SK-N-SH (cell line): Measurements from ENCODE around the gene LDLR. TPM values are rescaled to one million over a fixed set of nuclear protein-coding genes. Genes with fewer than 3 reads are reported as not detected.

Experiments
- CTCF ChIA-PET: fragments of 300-600, 350-600 bp; formaldehyde crosslinking; extraction: SDS; loops from one replicate; lab custom pipeline; 2021; lab: Yijun Ruan, JAX
- POLR2A ChIA-PET: fragments of 350-600 bp; sonication (Branson Sonifier 250); formaldehyde crosslinking; extraction: SDS; loops from one replicate; lab custom pipeline; 2020; ENCODE audit warnings: antibody characterized with exemption, inconsistent platforms; lab: Yijun Ruan, JAX
- DNase-seq: peaks from one replicate; pipeline ENCODE4 v3.0.0; 2012
- H2AFZ ChIP-seq: fragments of 200-600 bp; sonication (generic); 2 replicates; pipeline ENCODE4 v1.8.1; 2016; ENCODE audit warnings: antibody characterized with exemption, mild to moderate bottlenecking, low read depth
- H3F3A ChIP-seq: fragments of 200-600 bp; sonication (generic); replicated peaks from 2 replicates; pipeline ENCODE3; 2016; ENCODE audit warnings: antibody characterized with exemption, mild to moderate bottlenecking; ENCODE audit not compliant: insufficient read depth
- H3K27ac ChIP-seq, 2 experiments: fragments of 200-500 bp in 1 of 2; fragments of 200-600 bp in 1 of 2; sonication (Bioruptor generic) in 1 of 2; sonication (generic), shearing (Covaris generic) in 1 of 2; 2 replicates each; pipeline versions ENCODE4 v1.5.1 to v1.6.1; 2014 to 2016; ENCODE audit warnings: low read depth in 2 of 2, inconsistent platforms in 1 of 2, low read length in 1 of 2, mild to moderate bottlenecking in 1 of 2, mixed read lengths in 1 of 2
- H3K27me3 ChIP-seq: fragments of 200-600 bp; sonication (generic), shearing (Covaris generic); 2 replicates; pipeline ENCODE4 v1.6.1; 2016; ENCODE audit warnings: mixed run types; ENCODE audit not compliant: insufficient read depth
- H3K36me3 ChIP-seq, 2 experiments: fragments of 200-500 bp in 1 of 2; fragments of 200-600 bp in 1 of 2; sonication (Bioruptor generic) in 1 of 2; sonication (generic) in 1 of 2; replicated peaks in 1 of 2; 2 replicates each; pipeline versions ENCODE3 to v1.5.1; 2014 to 2016; ENCODE audit warnings: low read length in 1 of 2, mild to moderate bottlenecking in 1 of 2; ENCODE audit not compliant: insufficient read depth in 2 of 2, control insufficient read depth in 1 of 2
- H3K4me1 ChIP-seq, 2 experiments: fragments of 200-500 bp in 1 of 2; fragments of 200-600 bp in 1 of 2; sonication (Bioruptor generic) in 1 of 2; sonication (generic), shearing (Covaris generic) in 1 of 2; 2 replicates each; pipeline versions ENCODE4 v1.5.1 to v1.6.1; 2014 to 2016; ENCODE audit warnings: low read depth in 1 of 2, low read length in 1 of 2, mixed run types in 1 of 2; ENCODE audit not compliant: insufficient read depth in 2 of 2, control insufficient read depth in 1 of 2
- H3K4me2 ChIP-seq: fragments of 200-600 bp; sonication (generic), shearing (Covaris generic); 2 replicates; pipeline ENCODE4 v1.6.1; 2017; ENCODE audit warnings: mixed run types
- H3K4me3 ChIP-seq, 2 experiments: fragments of 200-500 bp in 1 of 2; fragments of 200-600 bp in 1 of 2; sonication (Bioruptor generic) in 1 of 2; sonication (generic), shearing (Covaris generic) in 1 of 2; 2 replicates each; pipeline versions ENCODE4 v1.5.1 to v1.8.1; 2014 to 2016; ENCODE audit warnings: low read depth in 2 of 2, inconsistent platforms in 1 of 2, low read length in 1 of 2, mild to moderate bottlenecking in 1 of 2, mixed read lengths in 1 of 2, moderate library complexity in 1 of 2
- H3K79me2 ChIP-seq: fragments of 200-600 bp; sonication (generic); 2 replicates; pipeline ENCODE4 v1.8.1; 2017; ENCODE audit warnings: mild to moderate bottlenecking; ENCODE audit not compliant: insufficient read depth
- H3K9ac ChIP-seq: fragments of 200-600 bp; sonication (generic); 2 replicates; pipeline ENCODE4 v1.6.1; 2017; ENCODE audit warnings: mixed run types
- H3K9me2 ChIP-seq: fragments of 200-600 bp; sonication (generic); 2 replicates; pipeline ENCODE4 v1.6.1; 2017; ENCODE audit warnings: mixed run types
- H3K9me3 ChIP-seq: fragments of 200-600 bp; sonication (generic); 2 replicates; pipeline ENCODE4 v1.6.1; 2017; ENCODE audit warnings: mixed run types, mild to moderate bottlenecking, moderate library complexity
- H4K20me1 ChIP-seq: fragments of 200-600 bp; sonication (generic); 2 replicates; pipeline ENCODE4 v1.6.1; 2017; ENCODE audit warnings: mild to moderate bottlenecking, mixed run types; ENCODE audit not compliant: insufficient read depth
- CHD2 ChIP-seq: fragments of 150-350 bp; IDR thresholded peaks from 2 replicates; pipeline ENCODE4 v1.6.1; 2018; ENCODE audit warnings: low read length; ENCODE audit not compliant: partially characterized antibody
- CTCF ChIP-seq: fragments of 200-600 bp; sonication (generic); IDR thresholded peaks from 2 replicates; pipeline ENCODE4 v1.6.1; 2017; ENCODE audit warnings: antibody characterized with exemption, mild to moderate bottlenecking, moderate library complexity
- EP300 ChIP-seq, 2 experiments: IDR thresholded peaks; 2 replicates each; pipeline versions ENCODE4 v1.4.0 to v1.6.1; 2012; ENCODE audit warnings: borderline replicate concordance in 1 of 2, low read depth in 1 of 2, low read length in 1 of 2
- EZH2phosphoT487 ChIP-seq: fragments of 200-600 bp; sonication (generic); IDR thresholded peaks from 2 replicates; pipeline ENCODE4 v1.6.1; 2017; ENCODE audit warnings: low read depth, mixed run types, mild to moderate bottlenecking, antibody characterized with exemption, moderate library complexity, borderline replicate concordance
- FOSL2 ChIP-seq: IDR thresholded peaks from 2 replicates; pipeline ENCODE4 v1.4.0; 2012; ENCODE audit warnings: low read depth, mild to moderate bottlenecking, moderate library complexity, borderline replicate concordance
- FOXJ3 ChIP-seq: sonication (generic); formaldehyde crosslinking; IDR thresholded peaks from 2 replicates; pipeline ENCODE4 v1.5.1; 2020; ENCODE audit warnings: mild to moderate bottlenecking, missing genetic modification reagents
- GABPA ChIP-seq: IDR thresholded peaks from 2 replicates; pipeline ENCODE4 v1.4.0; 2012; ENCODE audit warnings: low read depth, mild to moderate bottlenecking
- MEF2A ChIP-seq: IDR thresholded peaks from 2 replicates; pipeline ENCODE4 v1.4.0; 2012; ENCODE audit warnings: low read depth, borderline replicate concordance
- MXI1 ChIP-seq: IDR thresholded peaks from 2 replicates; pipeline ENCODE4 v1.6.1; 2012; ENCODE audit warnings: mild to moderate bottlenecking, low read depth, low read length, improper control_type of control experiment
- POLR2AphosphoS5 ChIP-seq: IDR thresholded peaks from 2 replicates; pipeline ENCODE4 v1.6.1; 2012; ENCODE audit warnings: low read depth, low read length
- RAD21 ChIP-seq: IDR thresholded peaks from 2 replicates; pipeline ENCODE4 v1.6.1; 2012; ENCODE audit warnings: mild to moderate bottlenecking, low read length
- REST ChIP-seq: IDR thresholded peaks from 2 replicates; pipeline ENCODE4 v1.6.1; 2012; ENCODE audit warnings: mild to moderate bottlenecking, low read depth, low read length, moderate library complexity
- SIN3A ChIP-seq: IDR thresholded peaks from 2 replicates; pipeline ENCODE4 v1.6.1; 2012; ENCODE audit warnings: low read depth, mild to moderate bottlenecking, low read length, moderate library complexity, borderline replicate concordance
- SMC3 ChIP-seq: IDR thresholded peaks from 2 replicates; pipeline ENCODE4 v1.6.1; 2012; ENCODE audit warnings: low read depth, low read length, improper control_type of control experiment
- TEAD4 ChIP-seq: IDR thresholded peaks from 2 replicates; pipeline ENCODE4 v1.4.0; 2012; ENCODE audit warnings: mild to moderate bottlenecking, borderline replicate concordance; ENCODE audit not compliant: insufficient read depth
- USF1 ChIP-seq: IDR thresholded peaks from 2 replicates; pipeline ENCODE4 v1.4.0; 2012; ENCODE audit warnings: low read depth, borderline replicate concordance
- WGBS: methylation state at CpG from one replicate; pipeline ENCODE4 v1.1.6; 2017; ENCODE audit warnings: low lambda C conversion rate; 5-methylcytosine and 5-hydroxymethylcytosine counted together
- polyA plus RNA-seq, 3 experiments: library from polyadenylated mRNA; depleted of rRNA; stranded (reverse); fragments of >200 nt; gene quantifications; 2 replicates each; pipeline ENCODE4 v1.2.3, GENCODE V29; 2012

LDLR gene
- polyA plus RNA-seq, 1 of the 3 experiments (the other 2 are of a cell fraction) = 25.1 TPM

GRCh38 chr19:11115042-11115441, 25.8 kb downstream of the LDLR start:
- Histone ChIP-seq H3F3A (no peaks in the 10 kb centered on the region), H3K4me3 (no peak overlapping the region), H3K36me3 (peaks cover 27 to 31% of the 10 kb centered on the region in 2 experiments), H3K9ac (no peak overlapping the region), H2AFZ (no peak overlapping the region), H3K27ac (no peak overlapping the region), H3K27me3 (no peaks in the 10 kb centered on the region), H4K20me1 (no peaks in the 10 kb centered on the region), H3K79me2 (no peaks in the 10 kb centered on the region), H3K4me1 (no peaks in the 10 kb centered on the region), H3K9me3 (no peaks in the 10 kb centered on the region), H3K4me2 (no peak overlapping the region), H3K9me2 (no peaks in the 10 kb centered on the region)
- ChIA-PET POLR2A (no interaction called here), CTCF (interaction anchor here (0.8 kb wide), 1 partner anchor 15 kb away, joined by 3 read pairs; no protein-coding TSS in a partner anchor)
- no peak for DNase-seq
- WGBS = 96% methylated on average over 5 of the region's 5 CpGs
- TF ChIP-seq FOXJ3 (CRISPR knock-in tag) (no peak), SIN3A (no peak), EZH2phosphoT487 (no peak), TEAD4 (no peak), CTCF (no peak), RAD21 (no peak), GABPA (no peak), CHD2 (no peak), MXI1 (no peak), USF1 (no peak), REST (no peak), EP300 (IDR thresholded peaks at IDR 0.05; ENCODE audit: borderline replicate concordance in 1 of 2, low read depth in 1 of 2, low read length in 1 of 2) (no peak), POLR2AphosphoS5 (no peak), FOSL2 (no peak), SMC3 (no peak), MEF2A (no peak)
